ENCODE measurements around the gene SAG. TPM values are rescaled to one million over a fixed set of nuclear protein-coding genes. Genes with fewer than 3 reads are reported as not detected.
"Not testable (repeated sequence)": the region's sequence is repeated elsewhere in the genome, so short reads cannot be mapped to it uniquely, and the experiment has no call there.

Gene SAG
- total RNA-seq, 4 donors from 2014 or later, result not detected

DNA sequence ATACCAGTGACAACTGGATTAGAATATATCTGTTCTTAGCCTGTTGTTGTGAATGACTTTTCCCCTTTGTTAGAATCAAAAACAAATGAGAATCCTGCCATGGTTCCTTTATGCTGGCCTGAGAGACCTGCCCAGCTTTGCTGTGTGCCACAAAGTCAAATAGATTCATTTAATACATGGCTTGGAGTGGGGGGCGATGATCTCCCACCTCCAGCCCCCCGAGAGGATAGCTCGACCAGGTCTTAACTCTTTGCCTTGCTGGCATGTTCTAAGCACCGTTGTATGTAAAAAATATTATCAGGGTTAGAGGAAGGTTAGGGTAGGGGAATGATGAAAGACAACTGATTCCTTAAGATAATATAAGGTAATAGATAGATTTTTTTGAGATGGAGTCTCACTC is 24.5 kb downstream of the SAG start:
- H3K4me3 ChIP-seq (ENCODE audit: low read depth, poor library complexity, severe bottlenecking), result no peak overlapping the region
- TF ChIP-seq, protein P1, sequence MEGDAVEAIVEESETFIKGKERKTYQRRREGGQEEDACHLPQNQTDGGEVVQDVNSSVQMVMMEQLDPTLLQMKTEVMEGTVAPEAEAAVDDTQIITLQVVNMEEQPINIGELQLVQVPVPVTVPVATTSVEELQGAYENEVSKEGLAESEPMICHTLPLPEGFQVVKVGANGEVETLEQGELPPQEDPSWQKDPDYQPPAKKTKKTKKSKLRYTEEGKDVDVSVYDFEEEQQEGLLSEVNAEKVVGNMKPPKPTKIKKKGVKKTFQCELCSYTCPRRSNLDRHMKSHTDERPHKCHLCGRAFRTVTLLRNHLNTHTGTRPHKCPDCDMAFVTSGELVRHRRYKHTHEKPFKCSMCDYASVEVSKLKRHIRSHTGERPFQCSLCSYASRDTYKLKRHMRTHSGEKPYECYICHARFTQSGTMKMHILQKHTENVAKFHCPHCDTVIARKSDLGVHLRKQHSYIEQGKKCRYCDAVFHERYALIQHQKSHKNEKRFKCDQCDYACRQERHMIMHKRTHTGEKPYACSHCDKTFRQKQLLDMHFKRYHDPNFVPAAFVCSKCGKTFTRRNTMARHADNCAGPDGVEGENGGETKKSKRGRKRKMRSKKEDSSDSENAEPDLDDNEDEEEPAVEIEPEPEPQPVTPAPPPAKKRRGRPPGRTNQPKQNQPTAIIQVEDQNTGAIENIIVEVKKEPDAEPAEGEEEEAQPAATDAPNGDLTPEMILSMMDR (IDR thresholded peaks at IDR 0.05), result no peak
- no peak for TF ChIP-seq POLR2A (IDR thresholded peaks at IDR 0.05)
- no peak for DNase-seq (ENCODE audit: low spot score in 2 of 2)
- WGBS, 2 donors, result 92 to 95% methylated on average over 4 of the region's 4 CpGs
- intact Hi-C loops (cut with DNase I; ENCODE audit: low total_unique reads), result no loop called here

DNA sequence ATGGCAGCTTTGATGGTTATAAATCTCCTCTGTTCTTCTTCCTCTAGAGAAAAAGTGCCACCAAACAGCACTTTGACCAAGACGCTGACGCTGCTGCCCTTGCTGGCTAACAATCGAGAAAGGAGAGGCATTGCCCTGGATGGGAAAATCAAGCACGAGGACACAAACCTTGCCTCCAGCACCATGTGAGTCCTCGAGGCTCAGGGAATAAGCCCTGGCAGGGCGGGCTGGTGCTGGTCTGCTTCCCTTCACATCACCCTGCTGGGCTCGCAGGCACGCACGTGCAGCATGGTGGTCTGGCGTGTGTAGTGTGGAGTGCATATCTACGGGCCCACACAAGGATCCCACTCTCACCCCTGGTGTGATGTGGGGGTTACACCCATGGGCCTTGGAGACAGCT is 27.3 kb downstream of the SAG start:
- H3K4me3 ChIP-seq (ENCODE audit: low read depth, poor library complexity, severe bottlenecking), result no peak overlapping the region
- 90 to 92% methylated on average over 10 to 11 of the region's 11 CpGs for WGBS, 2 donors
- DNase-seq (ENCODE audit: low spot score in 2 of 2), result no peak
- intact Hi-C loops (cut with DNase I; ENCODE audit: low total_unique reads), result no loop called here
- TF ChIP-seq, protein P1 (IDR thresholded peaks at IDR 0.05), result no peak
- no peak for TF ChIP-seq POLR2A (IDR thresholded peaks at IDR 0.05)

DNA sequence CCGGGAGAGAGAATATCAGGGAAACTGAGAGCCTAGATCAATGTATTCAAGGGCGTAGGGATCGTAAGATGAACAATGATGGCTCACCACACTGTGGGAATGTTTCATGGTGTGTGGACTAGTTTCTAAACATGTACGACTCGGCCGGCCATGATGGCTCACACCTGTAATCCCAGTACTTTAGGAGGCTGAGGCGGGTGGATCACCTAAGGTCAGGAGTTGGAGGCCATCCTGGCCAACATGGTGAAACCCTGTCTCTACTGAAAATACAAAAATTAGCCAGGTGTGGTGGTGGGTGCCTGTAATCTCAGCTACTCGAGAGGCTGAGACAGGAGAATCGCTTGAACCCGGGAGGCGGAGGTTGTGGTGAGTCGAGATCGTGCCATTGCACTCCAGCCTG is 28.5 kb downstream of the SAG start:
- 95 to 97% methylated on average over 13 of the region's 13 CpGs for WGBS, 2 donors
- H3K4me3 ChIP-seq (ENCODE audit: low read depth, poor library complexity, severe bottlenecking); DNase-seq (ENCODE audit: low spot score in 2 of 2); intact Hi-C loops (cut with DNase I; ENCODE audit: low total_unique reads): not testable (repeated sequence)

DNA sequence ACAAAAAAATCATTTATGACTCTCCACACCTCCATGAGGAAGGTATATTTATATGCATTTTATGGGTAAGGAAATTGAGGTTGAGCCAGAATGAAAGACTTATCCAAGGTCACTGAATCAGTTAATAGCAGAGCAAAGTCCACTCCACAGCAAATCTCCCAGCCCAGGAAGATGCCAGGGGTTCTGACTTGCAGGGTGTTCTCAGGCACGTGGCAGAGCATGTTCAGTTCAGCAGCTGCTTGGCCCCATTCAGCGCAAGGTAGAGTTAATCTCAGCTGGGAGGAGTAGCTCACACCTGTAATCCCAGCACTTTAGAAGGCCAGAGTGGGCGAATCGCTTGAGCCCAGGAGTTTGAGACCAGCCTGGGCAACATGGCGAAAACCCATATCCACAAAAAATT is 28.9 kb downstream of the SAG start:
- TF ChIP-seq POLR2A (IDR thresholded peaks at IDR 0.05), result no peak
- TF ChIP-seq, protein P1 (IDR thresholded peaks at IDR 0.05), result no peak
- H3K4me3 ChIP-seq (ENCODE audit: low read depth, poor library complexity, severe bottlenecking), result no peak overlapping the region
- DNase-seq (ENCODE audit: low spot score in 2 of 2), result no peak
- WGBS, 2 donors, result 82 to 89% methylated on average over 5 of the region's 5 CpGs
- intact Hi-C loops (cut with DNase I; ENCODE audit: low total_unique reads), result no loop called here

DNA sequence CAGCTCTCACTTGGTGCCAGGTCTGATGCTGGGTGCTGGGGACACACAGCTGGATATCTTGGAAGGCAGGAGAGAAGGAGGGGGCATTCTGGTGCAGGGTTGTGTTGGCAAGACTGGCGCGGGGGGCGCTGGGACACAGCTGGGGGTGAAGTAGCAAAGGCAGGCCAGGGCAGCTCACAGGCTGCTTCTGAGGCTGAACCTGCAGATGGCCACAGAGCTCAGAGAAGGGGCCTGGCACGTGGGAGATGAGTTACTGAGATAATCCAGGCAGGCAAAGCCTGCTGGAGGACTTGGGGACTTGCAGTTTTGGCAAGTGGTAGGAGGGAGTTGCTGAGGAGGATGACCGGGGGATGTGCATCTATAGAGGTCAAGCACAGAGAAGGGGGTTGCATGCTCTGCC is 30.4 kb downstream of the SAG start:
- H3K4me3 ChIP-seq (ENCODE audit: low read depth, poor library complexity, severe bottlenecking), result no peak overlapping the region
- TF ChIP-seq POLR2A (IDR thresholded peaks at IDR 0.05), result no peak
- TF ChIP-seq, protein P1 (IDR thresholded peaks at IDR 0.05), result no peak
- no peak for DNase-seq (ENCODE audit: low spot score in 2 of 2)
- intact Hi-C loops (cut with DNase I; ENCODE audit: low total_unique reads), result no loop called here
- WGBS, 2 donors, result 71 to 72% methylated on average over 5 of the region's 5 CpGs

DNA sequence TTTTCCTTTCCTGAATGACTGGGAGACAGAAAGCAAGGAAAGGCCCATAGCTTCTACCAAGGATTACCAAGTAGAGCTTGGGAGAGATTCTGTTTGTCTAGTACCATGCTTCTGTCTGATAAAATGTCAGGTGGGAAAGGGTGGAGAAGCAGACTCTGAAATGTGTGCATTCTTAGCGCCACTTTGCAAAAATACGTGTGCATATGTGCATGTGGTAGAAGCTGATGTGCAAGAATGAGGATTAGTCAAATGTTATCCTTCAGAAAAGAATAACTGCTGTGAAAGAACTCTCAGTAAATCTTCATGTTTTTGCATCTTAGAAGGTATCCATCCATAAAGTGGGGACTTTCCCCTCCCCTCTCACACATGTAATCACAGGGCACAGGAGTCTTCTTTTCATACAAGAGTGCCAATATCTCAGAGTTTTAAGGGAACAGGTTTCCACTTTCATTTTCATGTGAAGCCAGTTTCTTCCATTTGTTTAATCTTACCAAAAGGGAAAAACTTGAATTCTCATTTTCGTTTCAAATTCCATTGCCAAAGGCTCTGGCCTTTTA is 31.3 kb downstream of the SAG start:
- no peak for DNase-seq (ENCODE audit: low spot score in 2 of 2)
- 75 to 77% methylated on average over 3 of the region's 3 CpGs for WGBS, 2 donors
- H3K4me3 ChIP-seq (ENCODE audit: low read depth, poor library complexity, severe bottlenecking), result no peak overlapping the region
- TF ChIP-seq POLR2A (IDR thresholded peaks at IDR 0.05), result no peak
- TF ChIP-seq, protein P1 (IDR thresholded peaks at IDR 0.05), result no peak
- intact Hi-C loops (cut with DNase I; ENCODE audit: low total_unique reads), result no loop called here

Measured in lower leg skin (tissue), 4 donors.